HFFc6 (cell line): ENCODE measurements around the gene TNFSF4. TPM values are rescaled to one million over a fixed set of nuclear protein-coding genes. Genes with fewer than 3 reads are reported as not detected.

Experiments
- DNase-seq: peaks from one replicate; pipeline ENCODE4 v3.0.0-alpha.2; 2018
- H3K27ac Mint-ChIP-seq: 2 replicates; pipeline ENCODE4 v1.8.0; 2020; ENCODE audit warnings: mild to moderate bottlenecking, mixed read lengths
- H3K27me3 Mint-ChIP-seq: 2 replicates; pipeline ENCODE4 v1.8.0; 2021; ENCODE audit warnings: mild to moderate bottlenecking, moderate library complexity, mixed read lengths; ENCODE audit not compliant: insufficient read depth
- H3K36me3 Mint-ChIP-seq: 2 replicates; pipeline ENCODE4 v1.8.0; 2021; ENCODE audit warnings: low read depth, mixed read lengths
- H3K4me1 Mint-ChIP-seq: 2 replicates; pipeline ENCODE4 v1.8.0; 2020; ENCODE audit warnings: low read depth, mixed read lengths
- H3K4me3 Mint-ChIP-seq: 2 replicates; pipeline ENCODE4 v1.8.0; 2020; ENCODE audit warnings: mild to moderate bottlenecking, moderate library complexity, mixed read lengths
- H3K9me3 Mint-ChIP-seq: 2 replicates; pipeline ENCODE4 v1.8.0; 2020; ENCODE audit warnings: mild to moderate bottlenecking, mixed read lengths
- long read RNA-seq: library from polyadenylated mRNA; unstranded; transcript quantifications from one replicate; pipeline ENCODE4 v2.0.0, GENCODE V29; 2019
- total RNA-seq, 6 experiments: library from RNA; stranded (reverse); fragmentation: NEBNext Ultra II Directional; extraction: Animal tissue kit (Norgen Biotek cat#: 25700); gene quantifications; 2 replicates in 1 of 6; 3 replicates in 5 of 6; pipeline ENCODE4 v1.2.3, GENCODE V29; 2021
- TF ChIP-seq, protein P1 (sequence below): fragments of 200-600 bp; sonication (generic); IDR thresholded peaks from 2 replicates; pipeline ENCODE4 v1.5.0; 2021; ENCODE audit warnings: antibody characterized with exemption, mild to moderate bottlenecking

TNFSF4 gene, protein sequence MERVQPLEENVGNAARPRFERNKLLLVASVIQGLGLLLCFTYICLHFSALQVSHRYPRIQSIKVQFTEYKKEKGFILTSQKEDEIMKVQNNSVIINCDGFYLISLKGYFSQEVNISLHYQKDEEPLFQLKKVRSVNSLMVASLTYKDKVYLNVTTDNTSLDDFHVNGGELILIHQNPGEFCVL
- total RNA-seq: 1 to 10 TPM in 2 of 6 experiments, under 1 TPM in 4; 0.68 to 2.0 (median 0.74) TPM
- long read RNA-seq, partial matches to known transcripts: 0 of 2 reads
- long read RNA-seq, other reads (novel, unspliced or antisense): 1 of 2 reads

DNA sequence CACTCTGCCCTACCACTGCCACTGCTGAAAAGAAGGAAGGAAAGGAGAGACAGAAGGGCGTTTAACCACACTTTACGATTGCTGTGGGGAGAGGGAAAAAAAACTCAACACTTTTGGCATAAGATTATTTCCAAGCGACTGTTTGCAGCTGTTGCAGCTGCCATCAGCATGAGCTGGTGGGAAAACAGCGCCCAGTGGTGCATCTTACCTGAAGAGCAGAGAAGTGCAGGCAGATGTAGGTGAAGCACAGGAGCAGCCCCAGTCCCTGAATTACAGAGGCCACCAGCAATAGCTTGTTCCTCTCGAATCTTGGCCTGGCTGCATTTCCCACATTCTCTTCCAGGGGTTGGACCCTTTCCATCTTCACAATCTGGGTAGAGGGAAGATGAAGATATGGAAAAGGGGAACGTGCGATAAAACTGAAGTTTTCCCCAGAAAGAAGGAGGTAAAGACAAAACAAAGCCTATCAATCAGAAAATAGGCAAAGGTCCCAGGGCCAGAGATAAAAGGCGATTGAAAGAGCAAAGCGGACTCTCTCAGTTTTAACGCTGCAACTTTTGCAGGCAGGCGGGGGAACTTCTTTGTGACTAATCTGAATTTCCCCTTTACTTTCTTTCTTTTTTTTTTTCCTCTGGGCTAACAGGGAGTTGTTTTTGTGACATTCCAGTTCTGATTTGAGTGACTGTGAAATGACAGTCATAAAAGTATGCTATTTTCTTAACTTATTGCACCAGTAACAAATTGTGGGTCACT, at the start of gene TNFSF4:
TSS of gene TNFSF4 (minus strand) at position 516 of the 753 bp plus-strand sequence. CDS start at position 361, 155 bp downstream.
- H3K9me3 Mint-ChIP-seq: no peaks in the 10 kb centered on the region
- peaks cover 2% of the 10 kb centered on the region; the same call in 1 of the 2 replicates for H3K27me3 Mint-ChIP-seq
- no peak within 1 kb of the TSS for H3K4me3 Mint-ChIP-seq
- no peak for DNase-seq
- no peak within 1 kb of the TSS for H3K27ac Mint-ChIP-seq
- H3K4me1 Mint-ChIP-seq: peaks cover 48% of the 10 kb centered on the region
- TF ChIP-seq, protein P1, sequence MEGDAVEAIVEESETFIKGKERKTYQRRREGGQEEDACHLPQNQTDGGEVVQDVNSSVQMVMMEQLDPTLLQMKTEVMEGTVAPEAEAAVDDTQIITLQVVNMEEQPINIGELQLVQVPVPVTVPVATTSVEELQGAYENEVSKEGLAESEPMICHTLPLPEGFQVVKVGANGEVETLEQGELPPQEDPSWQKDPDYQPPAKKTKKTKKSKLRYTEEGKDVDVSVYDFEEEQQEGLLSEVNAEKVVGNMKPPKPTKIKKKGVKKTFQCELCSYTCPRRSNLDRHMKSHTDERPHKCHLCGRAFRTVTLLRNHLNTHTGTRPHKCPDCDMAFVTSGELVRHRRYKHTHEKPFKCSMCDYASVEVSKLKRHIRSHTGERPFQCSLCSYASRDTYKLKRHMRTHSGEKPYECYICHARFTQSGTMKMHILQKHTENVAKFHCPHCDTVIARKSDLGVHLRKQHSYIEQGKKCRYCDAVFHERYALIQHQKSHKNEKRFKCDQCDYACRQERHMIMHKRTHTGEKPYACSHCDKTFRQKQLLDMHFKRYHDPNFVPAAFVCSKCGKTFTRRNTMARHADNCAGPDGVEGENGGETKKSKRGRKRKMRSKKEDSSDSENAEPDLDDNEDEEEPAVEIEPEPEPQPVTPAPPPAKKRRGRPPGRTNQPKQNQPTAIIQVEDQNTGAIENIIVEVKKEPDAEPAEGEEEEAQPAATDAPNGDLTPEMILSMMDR: no peak
- no peaks in the 10 kb centered on the region for H3K36me3 Mint-ChIP-seq

DNA sequence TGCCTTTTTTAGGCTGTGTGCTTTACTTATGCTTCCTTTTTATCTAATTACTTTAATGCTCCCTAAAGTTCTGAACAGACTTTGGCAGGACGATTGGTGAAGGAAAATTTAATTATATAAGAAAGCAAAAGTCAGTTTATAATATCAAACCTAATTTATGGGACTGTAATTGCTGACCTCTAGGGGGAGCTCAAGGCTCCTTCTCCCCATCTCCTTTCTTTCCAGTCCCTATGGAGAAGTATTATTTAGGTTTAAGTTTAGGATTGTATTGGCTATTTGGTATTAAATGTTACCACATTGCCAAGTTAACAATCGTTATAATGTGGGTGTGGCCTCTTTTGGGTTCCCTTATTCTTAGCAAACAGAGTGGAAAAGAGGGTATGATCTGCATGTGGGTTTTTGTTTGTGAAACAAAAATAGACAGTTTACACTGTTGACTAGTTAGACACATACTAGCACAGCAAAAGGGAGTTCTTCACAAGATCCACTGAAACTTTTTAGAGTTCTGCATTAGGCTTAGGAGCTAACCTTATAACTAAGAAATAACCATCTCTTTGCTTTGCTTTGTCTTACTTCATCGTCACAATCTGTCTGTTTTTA, 48.2 kb upstream of the TNFSF4 start:
- DNase-seq: peak; percentile 24
- TF ChIP-seq, protein P1: peak; percentile 93
- Mint-ChIP-seq H3K9me3 (peaks cover 15% of the 10 kb centered on the region), H3K4me1 (peaks cover 63% of the 10 kb centered on the region), H3K27ac (no peak overlapping the region), H3K36me3 (peaks cover 15% of the 10 kb centered on the region), H3K27me3 (no peaks in the 10 kb centered on the region), H3K4me3 (no peak overlapping the region)

DNA sequence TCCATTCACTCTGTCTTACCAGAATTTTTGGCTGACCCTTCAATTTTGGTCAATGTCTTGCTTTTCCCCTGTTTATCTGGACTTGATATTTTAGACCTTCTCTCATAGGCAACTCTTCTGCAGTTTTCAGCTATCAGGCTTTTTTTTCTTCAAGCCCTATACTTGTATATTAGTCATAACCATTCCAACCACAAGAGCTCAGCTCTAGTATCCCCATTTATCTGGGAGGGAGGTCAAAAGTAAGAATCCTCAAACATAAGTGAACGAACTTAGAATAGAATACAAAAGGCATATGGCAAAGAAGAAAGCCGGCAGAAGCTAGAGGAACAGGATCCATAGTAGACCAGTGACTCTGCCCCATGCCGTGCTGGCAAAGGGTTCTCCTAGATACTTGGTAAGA, 45.9 kb upstream of the TNFSF4 start:
- H3K4me3 Mint-ChIP-seq: no peak overlapping the region
- H3K27me3 Mint-ChIP-seq: no peaks in the 10 kb centered on the region
- no peaks in the 10 kb centered on the region for H3K36me3 Mint-ChIP-seq
- TF ChIP-seq, protein P1: no peak
- H3K4me1 Mint-ChIP-seq: peaks cover 50% of the 10 kb centered on the region
- DNase-seq: peak; percentile 21
- no peaks in the 10 kb centered on the region for H3K9me3 Mint-ChIP-seq
- H3K27ac Mint-ChIP-seq: no peak overlapping the region

DNA sequence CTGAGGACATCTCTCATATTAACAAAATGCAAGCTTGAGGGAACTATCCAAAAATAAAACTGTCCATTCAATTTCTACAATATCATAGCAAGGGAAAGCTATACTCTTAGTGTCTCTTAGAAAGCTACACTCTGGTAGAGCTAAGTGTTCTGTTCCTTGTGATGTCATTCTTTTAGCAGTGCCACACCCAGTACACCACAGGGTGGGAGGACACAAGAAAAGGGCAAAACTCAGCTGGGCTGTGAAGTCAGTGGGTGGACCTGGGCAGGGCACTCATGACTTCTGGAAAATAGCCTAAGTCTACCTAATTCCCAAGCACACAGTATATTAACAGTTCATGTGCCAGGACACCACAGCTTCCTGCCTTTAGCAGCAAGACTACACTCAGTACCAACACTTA, 42.2 kb upstream of the TNFSF4 start:
- Mint-ChIP-seq H3K27ac (no peak overlapping the region), H3K36me3 (no peaks in the 10 kb centered on the region), H3K9me3 (no peaks in the 10 kb centered on the region), H3K27me3 (no peaks in the 10 kb centered on the region; the same call in 1 of the 2 replicates), H3K4me3 (no peak overlapping the region), H3K4me1 (peaks cover 18% of the 10 kb centered on the region)
- DNase-seq: no peak
- TF ChIP-seq, protein P1: no peak

DNA sequence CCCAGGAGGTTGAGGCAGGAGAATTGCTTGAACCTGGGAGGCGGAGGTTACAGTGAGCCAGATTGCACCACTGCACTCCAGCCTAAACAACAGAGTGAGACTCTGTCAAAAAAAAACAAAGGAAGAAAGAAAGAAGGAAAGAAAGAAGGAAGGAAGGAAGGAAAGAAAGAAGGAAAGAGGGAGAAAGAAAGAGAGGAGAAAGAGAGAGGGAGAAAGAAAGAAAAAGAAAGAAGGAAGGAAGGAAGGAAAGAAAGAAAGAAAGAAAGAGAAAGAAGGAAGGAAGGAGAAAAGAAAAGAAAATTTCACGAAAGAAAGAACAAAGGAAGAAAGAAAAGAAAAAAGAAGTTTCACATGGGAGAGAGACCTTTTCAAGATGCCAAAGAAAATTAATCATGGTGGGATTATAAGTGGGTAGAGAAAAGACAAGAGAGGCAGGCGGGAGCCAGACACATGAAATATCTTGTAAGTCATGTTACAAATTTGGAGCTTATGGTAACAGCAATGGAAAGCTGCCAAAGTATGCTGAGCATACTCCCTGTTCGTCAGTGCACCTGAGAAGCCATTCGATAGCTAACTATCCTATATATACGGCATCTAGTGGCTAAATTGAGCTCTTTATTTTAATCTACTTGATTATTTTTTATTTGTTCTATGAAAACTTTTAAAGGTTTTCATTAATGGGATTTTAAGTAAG, 41.3 kb upstream of the TNFSF4 start:
- peaks cover 11% of the 10 kb centered on the region for H3K4me1 Mint-ChIP-seq
- no peak for DNase-seq
- peaks cover 8% of the 10 kb centered on the region for H3K9me3 Mint-ChIP-seq
- TF ChIP-seq, protein P1: no peak
- no peak overlapping the region for H3K27ac Mint-ChIP-seq
- no peaks in the 10 kb centered on the region; the same call in 1 of the 2 replicates for H3K27me3 Mint-ChIP-seq
- H3K36me3 Mint-ChIP-seq: peaks cover 7% of the 10 kb centered on the region
- no peak overlapping the region for H3K4me3 Mint-ChIP-seq
